ENCODE results near the gene ZNF200. TPM values are rescaled to one million over a fixed set of nuclear protein-coding genes. Genes with fewer than 3 reads are reported as not detected.

ZNF200 gene
- 10 to 100 TPM in 3 of 5 experiments, 1 to 10 TPM in 2; 4.8 to 33.3 (median 16.6) TPM for total RNA-seq
- polyA plus RNA-seq, result 10 to 100 TPM; 12.3 to 20.2 TPM
- 27.7 reads per million, percentile 58 among the genes with 10 or more reads in this experiment for total RNA-seq

- Histone ChIP-seq H3K27ac (ENCODE audit: low read depth, low read length) (peak within 1 kb of the TSS; percentile 90), H3K4me3 (ENCODE audit: low read length) (peak within 1 kb of the TSS; percentile 98), H3K27me3 (ENCODE audit: control insufficient read depth in 2 of 2, insufficient read depth in 2 of 2, low read length in 2 of 2) (no peaks in the 10 kb centered on the region), H3K4me1 (ENCODE audit: control insufficient read depth in 2 of 2, insufficient read depth in 2 of 2, low read length in 2 of 2) (peaks cover 18 to 23% of the 10 kb centered on the region in 2 donors), H3K36me3 (ENCODE audit: control insufficient read depth in 2 of 3, insufficient read depth in 3 of 3, low read length in 3 of 3) (peaks cover 12 to 44% (median 14%) of the 10 kb centered on the region in 3 experiments), H3K9me3 (ENCODE audit: control insufficient read depth in 2 of 3, low read length in 3 of 3) (peaks cover 0 to under 1% (median 0%) of the 10 kb centered on the region in 3 experiments)
- Mint-ChIP-seq H3K9me3 (peaks cover 5 to 28% (median 13%) of the 10 kb centered on the region in 11 donors), H3K4me3 (peak within 1 kb of the TSS; percentile 88 to 97 (median 94)), H3K27me3 (peaks cover 0 to 3% (median 0%) of the 10 kb centered on the region in 5 donors), H3K27ac (peak within 1 kb of the TSS; percentile 93 to 98 (median 97)), H3K36me3 (peaks cover 24 to 40% (median 35%) of the 10 kb centered on the region in 5 donors), H3K4me1 (peaks cover 20 to 48% (median 39%) of the 10 kb centered on the region in 7 donors)
- DNase-seq (peak; percentile 85 to 96 (median 94)), ATAC-seq (peak; percentile 94)
- intact Hi-C loops (cut with micrococcal nuclease), result loop anchor here (1.0 to 5.0 kb wide), 9 partner anchors 20 to 265 kb away; partner anchors contain the start of genes OR1F1 (in 2 of the 2), TIGD7 (in 2 of the 2), ZNF263 (in 2 of the 2) and ZNF75A (in 2 of the 2)
- ChIA-PET CTCF (interaction anchor here (1.4 kb wide), 1 partner anchor 9 kb away, joined by 3 read pairs; no protein-coding TSS in a partner anchor), POLR2A (interaction anchor here (0.5 to 4.1 kb wide), 22 partner anchors 9 to 232 kb away, joined by 3 to 35 read pairs (median 4); partner anchors contain the start of genes MEFV, ZNF174, ZNF213 and ZNF263)
Observed at GRCh38 chr16:3234857-3235561, at the start of gene ZNF200. Gene ZNF200 (minus strand): TSS chr16:3235158. CDS start chr16:3233755, 1,403 bp downstream.

- Mint-ChIP-seq H3K4me1 (peaks cover 21 to 48% (median 40%) of the 10 kb centered on the region in 7 donors), H3K36me3 (peaks cover 16 to 52% (median 50%) of the 10 kb centered on the region in 5 donors), H3K27me3 (peaks cover 0 to 3% (median 0%) of the 10 kb centered on the region in 5 donors), H3K9me3 (peaks cover 0 to 52% (median 27%) of the 10 kb centered on the region in 11 donors), H3K27ac (peak overlapping the region; percentile 96 to 99 (median 98)), H3K4me3 (peak overlapping the region; percentile 93 to 98 (median 96))
- Histone ChIP-seq H3K27me3 (ENCODE audit: control insufficient read depth in 2 of 2, insufficient read depth in 2 of 2, low read length in 2 of 2) (no peaks in the 10 kb centered on the region), H3K27ac (ENCODE audit: low read depth, low read length) (peak overlapping the region; percentile 92), H3K36me3 (ENCODE audit: control insufficient read depth in 2 of 3, insufficient read depth in 3 of 3, low read length in 3 of 3) (peaks cover 0 to 41% (median 11%) of the 10 kb centered on the region in 3 experiments), H3K4me3 (ENCODE audit: low read length) (peak overlapping the region; percentile 83), H3K9me3 (ENCODE audit: control insufficient read depth in 2 of 3, low read length in 3 of 3) (peaks cover 0 to 27% (median 5%) of the 10 kb centered on the region in 3 experiments), H3K4me1 (ENCODE audit: control insufficient read depth in 2 of 2, insufficient read depth in 2 of 2, low read length in 2 of 2) (peaks cover 18 to 26% of the 10 kb centered on the region in 2 donors)
- intact Hi-C loops (cut with micrococcal nuclease), result loop anchor here (1.0 to 10.0 kb wide), 16 partner anchors 19 to 749 kb away; partner anchors contain the start of genes NAA60 (in 2 of the 2), TIGD7 (in 2 of the 2), ZNF174 (in 2 of the 2) and ZNF200 (in 2 of the 2)
- ChIA-PET POLR2A (interaction anchor here (0.6 to 6.2 kb wide), 34 partner anchors 9 to 226 kb away, joined by 3 to 86 read pairs (median 4); partner anchors contain the start of genes NAA60, TIGD7, ZNF174 and ZNF200), CTCF (interaction anchor here (0.7 to 1.5 kb wide), 5 partner anchors 14 to 162 kb away, joined by 3 to 7 read pairs (median 3); partner anchors contain the start of genes TIGD7 and ZNF75A)
- ATAC-seq (no peak), DNase-seq (no peak)
Observed at GRCh38 chr16:3283543-3284447, 48.8 kb upstream of the ZNF200 start.

- Mint-ChIP-seq H3K4me3 (peak within 1 kb of the TSS; percentile 93 to 98 (median 96)), H3K4me1 (peaks cover 21 to 48% (median 40%) of the 10 kb centered on the region in 7 donors), H3K9me3 (peaks cover 0 to 44% (median 22%) of the 10 kb centered on the region in 11 donors), H3K36me3 (peaks cover 12 to 45% (median 41%) of the 10 kb centered on the region in 5 donors), H3K27ac (peak within 1 kb of the TSS; percentile 96 to 99 (median 98)), H3K27me3 (peaks cover 0 to 3% (median 0%) of the 10 kb centered on the region in 5 donors)
- intact Hi-C loops (cut with micrococcal nuclease), result loop anchor here (1.0 to 10.0 kb wide), 16 partner anchors 19 to 748 kb away; partner anchors contain the start of genes NAA60 (in 2 of the 2), TIGD7 (in 2 of the 2), ZNF174 (in 2 of the 2) and ZNF200 (in 2 of the 2)
- peak; percentile 91 to 97 (median 95) for DNase-seq
- Histone ChIP-seq H3K27me3 (ENCODE audit: control insufficient read depth in 2 of 2, insufficient read depth in 2 of 2, low read length in 2 of 2) (no peaks in the 10 kb centered on the region), H3K36me3 (ENCODE audit: control insufficient read depth in 2 of 3, insufficient read depth in 3 of 3, low read length in 3 of 3) (peaks cover 0 to 33% (median 11%) of the 10 kb centered on the region in 3 experiments), H3K4me1 (ENCODE audit: control insufficient read depth in 2 of 2, insufficient read depth in 2 of 2, low read length in 2 of 2) (peaks cover 18 to 26% of the 10 kb centered on the region in 2 donors), H3K9me3 (ENCODE audit: control insufficient read depth in 2 of 3, low read length in 3 of 3) (peaks cover 0 to 20% (median 0%) of the 10 kb centered on the region in 3 experiments), H3K4me3 (ENCODE audit: low read length) (peak within 1 kb of the TSS; percentile 83), H3K27ac (ENCODE audit: low read depth, low read length) (peak within 1 kb of the TSS; percentile 92)
- POLR2A ChIA-PET, result interaction anchor here (0.6 to 6.2 kb wide), 38 partner anchors 9 to 227 kb away, joined by 3 to 86 read pairs (median 4); partner anchors contain the start of genes NAA60, TIGD7, ZNF174 and ZNF200
- CTCF ChIA-PET, result interaction anchor here (0.6 to 1.5 kb wide), 5 partner anchors 14 to 171 kb away, joined by 3 to 7 read pairs (median 4); partner anchors contain the start of genes TIGD7 and ZNF75A
- ATAC-seq, result peak; percentile 94
Observed at GRCh38 chr16:3282730-3283542, 48.0 kb upstream of the ZNF200 start, which contains the start of gene ZNF263. Gene ZNF263 (plus strand): TSS chr16:3283491. CDS start chr16:3283819, 328 bp downstream.

- POLR2A ChIA-PET, result interaction anchor here (0.7 to 6.2 kb wide), 30 partner anchors 8 to 217 kb away, joined by 3 to 86 read pairs (median 4); partner anchors contain the start of genes NAA60, TIGD7, ZNF174 and ZNF200
- no peak for DNase-seq
- intact Hi-C loops (cut with micrococcal nuclease), result loop anchor here (2.0 to 10.0 kb wide), 6 partner anchors 35 to 747 kb away; partner anchors contain the start of genes CEMP1 (in 1 of the 2), NAA60 (in 1 of the 2), PDPK1 (in 1 of the 2) and ZNF597 (in 1 of the 2)
Observed at GRCh38 chr16:3282103-3282729, 47.3 kb upstream of the ZNF200 start.

More at GRCh38 chr16:3282103-3282729, 47.3 kb upstream of the ZNF200 start:
- Histone ChIP-seq H3K4me3 (ENCODE audit: low read length) (peak overlapping the region; percentile 83), H3K36me3 (ENCODE audit: control insufficient read depth in 2 of 3, insufficient read depth in 3 of 3, low read length in 3 of 3) (peaks cover 0 to 27% (median 11%) of the 10 kb centered on the region in 3 experiments), H3K9me3 (ENCODE audit: control insufficient read depth in 2 of 3, low read length in 3 of 3) (peaks cover 0 to 16% (median 0%) of the 10 kb centered on the region in 3 experiments), H3K4me1 (ENCODE audit: control insufficient read depth in 2 of 2, insufficient read depth in 2 of 2, low read length in 2 of 2) (peaks cover 18 to 26% of the 10 kb centered on the region in 2 donors), H3K27me3 (ENCODE audit: control insufficient read depth in 2 of 2, insufficient read depth in 2 of 2, low read length in 2 of 2) (no peaks in the 10 kb centered on the region), H3K27ac (ENCODE audit: low read depth, low read length) (peak overlapping the region; percentile 92)
- ATAC-seq, result peak; percentile 9
- Mint-ChIP-seq H3K36me3 (peaks cover 12 to 38% (median 34%) of the 10 kb centered on the region in 5 donors), H3K27ac (peak overlapping the region; percentile 90 to 99 (median 97)), H3K4me3 (peak overlapping the region; percentile 93 to 98 (median 96)), H3K9me3 (peaks cover 0 to 40% (median 20%) of the 10 kb centered on the region in 11 donors), H3K4me1 (peaks cover 21 to 44% (median 40%) of the 10 kb centered on the region in 7 donors), H3K27me3 (peaks cover 0 to 9% (median 0%) of the 10 kb centered on the region in 5 donors)
- CTCF ChIA-PET, result interaction anchor here (0.6 to 1.5 kb wide), 4 partner anchors 15 to 172 kb away, joined by 3 to 7 read pairs (median 4); no protein-coding TSS in a partner anchor

All from naive thymus-derived CD4-positive, alpha-beta T cell (primary cell).